Hepatocyte (in vitro differentiated cells): ENCODE results near the gene PPP1R13L. TPM values are rescaled to one million over a fixed set of nuclear protein-coding genes. Genes with fewer than 3 reads are reported as not detected.

ENCODE experiments used
- DNase-seq: peaks from one replicate; pipeline ENCODE4 v3.0.0-alpha.2; 2016; ENCODE audit warnings: low spot score
- H2AFZ ChIP-seq: fragments of 200-600 bp; sonication (generic); 2 replicates; pipeline ENCODE4 v1.6.0; 2016; ENCODE audit warnings: antibody characterized with exemption, mild to moderate bottlenecking
- H3K27ac ChIP-seq: fragments of 200-600 bp; sonication (generic); 2 replicates; pipeline ENCODE4 v1.5.1; 2016; ENCODE audit warnings: mild to moderate bottlenecking
- H3K27me3 ChIP-seq: fragments of 200-600 bp; sonication (generic); 2 replicates; pipeline ENCODE4 v1.6.1; 2016
- H3K36me3 ChIP-seq: fragments of 200-600 bp; sonication (generic); replicated peaks from 2 replicates; pipeline ENCODE4 v1.5.1; 2016; ENCODE audit warnings: low read depth; ENCODE audit not compliant: insufficient read depth
- H3K4me1 ChIP-seq: fragments of 200-600 bp; sonication (generic); 2 replicates; pipeline ENCODE4 v1.5.1; 2016; ENCODE audit warnings: mild to moderate bottlenecking, moderate library complexity; ENCODE audit not compliant: insufficient read depth
- H3K4me2 ChIP-seq: fragments of 200-600 bp; sonication (generic); 2 replicates; pipeline ENCODE4 v1.6.0; 2016
- H3K4me3 ChIP-seq: fragments of 200-600 bp; sonication (generic); 2 replicates; pipeline ENCODE4 v1.5.1; 2016; ENCODE audit warnings: mild to moderate bottlenecking
- H3K79me2 ChIP-seq: fragments of 200-600 bp; sonication (generic); 2 replicates; pipeline ENCODE4 v1.6.0; 2017; ENCODE audit warnings: mild to moderate bottlenecking
- H3K9me2 ChIP-seq: fragments of 200-600 bp; sonication (generic); replicated peaks from 2 replicates; pipeline ENCODE4 v1.6.0; 2017; ENCODE audit warnings: mild to moderate bottlenecking; ENCODE audit not compliant: insufficient read depth
- H3K9me3 ChIP-seq: fragments of 200-600 bp; sonication (generic); 2 replicates; pipeline ENCODE4 v1.5.1; 2016; ENCODE audit warnings: low read depth, mild to moderate bottlenecking
- H4K20me1 ChIP-seq: fragments of 200-600 bp; sonication (generic); 2 replicates; pipeline ENCODE4 v1.6.0; 2016; ENCODE audit warnings: mild to moderate bottlenecking; ENCODE audit not compliant: insufficient read depth, poor library complexity, severe bottlenecking
- EZH2 ChIP-seq: fragments of 200-600 bp; sonication (generic); IDR thresholded peaks from 2 replicates; pipeline ENCODE4 v1.6.1; 2016; ENCODE audit warnings: antibody characterized with exemption, mild to moderate bottlenecking, borderline replicate concordance
- EZH2phosphoT487 ChIP-seq: fragments of 200-600 bp; sonication (generic); IDR thresholded peaks from one replicate; pipeline ENCODE4 v1.6.1; 2018; ENCODE audit warnings: antibody characterized with exemption, mild to moderate bottlenecking, low read depth, moderate library complexity; ENCODE audit not compliant: unreplicated experiment, severe bottlenecking
- WGBS: methylation state at CpG from one replicate; pipeline ENCODE4 v1.1.6; 2016; ENCODE audit warnings: low lambda C conversion rate; ENCODE audit errors: missing lambda C conversion rate; 5-methylcytosine and 5-hydroxymethylcytosine counted together
- polyA plus RNA-seq: library from polyadenylated mRNA; unstranded; fragments of >200 nt; fragmentation: Nextera tagmentation; extraction: Ambion mirVana; gene quantifications from 2 replicates; pipeline ENCODE4 v1.2.1, GENCODE V29; 2016
- total RNA-seq: library from RNA; depleted of rRNA; stranded (reverse); fragments of >200 nt; gene quantifications from 2 replicates; pipeline ENCODE4 v1.2.3, GENCODE V29; 2014
- TF ChIP-seq, protein P1 (sequence below): fragments of 200-600 bp; sonication (generic); IDR thresholded peaks from 2 replicates; pipeline ENCODE4 v1.5.1; 2016; ENCODE audit warnings: antibody characterized with exemption, mild to moderate bottlenecking; ENCODE audit not compliant: poor library complexity

Gene PPP1R13L
- total and polyA plus RNA-seq, 2 experiments from 2014 or later: 8.7 to 14.8 TPM

DNA sequence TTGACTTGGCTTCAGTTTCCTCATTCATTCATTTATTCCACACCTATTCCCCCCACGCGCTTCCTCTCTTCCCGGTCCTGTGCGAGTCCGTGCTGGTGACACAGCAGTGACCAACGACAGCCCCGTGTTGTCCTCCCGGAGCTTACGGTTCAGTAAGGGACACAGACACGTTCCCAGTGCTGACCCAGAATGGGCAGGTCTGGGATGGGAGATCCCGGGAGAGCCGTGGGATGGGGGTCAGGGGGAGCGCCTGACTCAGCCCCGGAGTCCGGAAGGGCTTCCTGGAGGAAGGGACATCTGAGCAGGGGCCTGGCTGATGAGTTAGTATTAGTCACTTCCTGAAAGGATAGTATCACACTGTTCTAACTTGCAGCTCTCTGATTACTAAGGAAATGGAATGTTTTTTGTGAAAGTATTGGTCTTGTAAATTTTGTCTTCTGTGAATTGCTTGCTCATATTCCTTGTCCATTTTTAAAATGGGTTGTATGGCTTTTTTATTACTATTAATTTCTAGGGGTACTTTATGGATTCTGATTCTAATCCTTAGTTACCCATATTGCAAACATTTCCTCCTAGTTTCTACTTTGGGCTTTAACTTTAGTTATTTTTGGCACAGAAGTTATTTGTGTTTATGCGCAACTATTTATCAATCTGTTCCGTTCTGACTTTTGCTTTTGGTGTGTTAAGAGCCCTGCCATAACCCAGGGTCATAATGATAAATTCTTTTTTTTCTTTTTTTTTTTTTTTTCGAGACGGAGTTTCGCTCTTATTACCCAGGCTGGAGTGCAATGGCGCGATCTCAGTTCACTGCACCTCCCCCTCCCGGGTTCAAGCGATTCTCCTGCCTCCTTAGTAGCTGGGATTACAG lies 19.6 kb upstream of the PPP1R13L start:
- Histone ChIP-seq H3K9me3 (no peaks in the 10 kb centered on the region), H3K36me3 (no peaks in the 10 kb centered on the region), H3K79me2 (peaks cover 10% of the 10 kb centered on the region), H3K9me2 (no peaks in the 10 kb centered on the region), H3K4me2 (peak overlapping the region; percentile 76), H3K27ac (peak overlapping the region; percentile 94), H3K4me1 (peaks cover 24% of the 10 kb centered on the region), H3K4me3 (peak overlapping the region; percentile 8), H2AFZ (peak overlapping the region; percentile 49), H4K20me1 (no peaks in the 10 kb centered on the region), H3K27me3 (no peaks in the 10 kb centered on the region)
- DNase-seq: peak; percentile 87
- no peak for TF ChIP-seq EZH2phosphoT487
- TF ChIP-seq, protein P1, sequence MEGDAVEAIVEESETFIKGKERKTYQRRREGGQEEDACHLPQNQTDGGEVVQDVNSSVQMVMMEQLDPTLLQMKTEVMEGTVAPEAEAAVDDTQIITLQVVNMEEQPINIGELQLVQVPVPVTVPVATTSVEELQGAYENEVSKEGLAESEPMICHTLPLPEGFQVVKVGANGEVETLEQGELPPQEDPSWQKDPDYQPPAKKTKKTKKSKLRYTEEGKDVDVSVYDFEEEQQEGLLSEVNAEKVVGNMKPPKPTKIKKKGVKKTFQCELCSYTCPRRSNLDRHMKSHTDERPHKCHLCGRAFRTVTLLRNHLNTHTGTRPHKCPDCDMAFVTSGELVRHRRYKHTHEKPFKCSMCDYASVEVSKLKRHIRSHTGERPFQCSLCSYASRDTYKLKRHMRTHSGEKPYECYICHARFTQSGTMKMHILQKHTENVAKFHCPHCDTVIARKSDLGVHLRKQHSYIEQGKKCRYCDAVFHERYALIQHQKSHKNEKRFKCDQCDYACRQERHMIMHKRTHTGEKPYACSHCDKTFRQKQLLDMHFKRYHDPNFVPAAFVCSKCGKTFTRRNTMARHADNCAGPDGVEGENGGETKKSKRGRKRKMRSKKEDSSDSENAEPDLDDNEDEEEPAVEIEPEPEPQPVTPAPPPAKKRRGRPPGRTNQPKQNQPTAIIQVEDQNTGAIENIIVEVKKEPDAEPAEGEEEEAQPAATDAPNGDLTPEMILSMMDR: no peak
- TF ChIP-seq EZH2: no peak
- WGBS: 20% methylated on average over 24 of the region's 24 CpGs

DNA sequence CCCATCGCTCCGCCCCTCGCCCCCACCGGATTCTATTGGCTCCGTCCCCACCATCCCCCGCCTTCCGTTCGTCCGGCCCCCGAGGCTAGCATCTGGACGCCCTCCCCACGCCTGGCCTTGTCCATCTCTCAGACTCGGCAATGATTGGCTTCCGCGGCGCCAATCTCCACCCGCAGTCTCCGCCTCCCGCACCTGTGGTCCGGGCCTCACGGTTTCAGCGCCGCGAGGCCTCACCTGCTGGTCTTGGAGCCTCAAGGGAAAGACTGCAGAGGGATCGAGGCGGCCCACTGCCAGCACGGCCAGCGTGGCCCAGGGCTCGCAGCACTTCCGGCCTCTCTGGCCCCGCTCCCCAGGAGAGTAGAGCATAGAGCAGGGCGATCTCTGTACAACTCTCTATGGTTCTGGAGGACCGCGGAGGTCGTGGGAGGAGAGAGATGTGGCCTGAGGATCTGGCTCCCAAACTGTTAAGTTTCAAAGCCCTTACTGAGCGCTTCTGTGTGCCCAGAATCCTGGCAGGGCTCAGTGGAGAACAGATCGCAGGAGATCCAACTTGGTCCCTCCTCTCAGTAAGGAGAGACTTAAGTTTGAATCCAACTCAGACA lies 18.8 kb upstream of the PPP1R13L start, which contains the start of gene ERCC1:
TSS of gene ERCC1 (minus strand) at position 329 of the 602 bp plus-strand sequence. CDS start 543 bp downstream, outside the sequence.
- peak within 1 kb of the TSS; percentile 49 for H2AFZ ChIP-seq
- WGBS: 3% methylated on average over 30 of the region's 37 CpGs
- H3K36me3 ChIP-seq: no peaks in the 10 kb centered on the region
- H3K27ac ChIP-seq: peak within 1 kb of the TSS; percentile 94
- no peaks in the 10 kb centered on the region for H3K9me2 ChIP-seq
- TF ChIP-seq EZH2phosphoT487 (no peak), EZH2 (no peak)
- TF ChIP-seq, protein P1: no peak
- H3K27me3 ChIP-seq: no peaks in the 10 kb centered on the region
- peaks cover 10% of the 10 kb centered on the region for H3K79me2 ChIP-seq
- DNase-seq: peak; percentile 98
- no peaks in the 10 kb centered on the region for H3K9me3 ChIP-seq
- peaks cover 22% of the 10 kb centered on the region for H3K4me1 ChIP-seq
- peak within 1 kb of the TSS; percentile 8 for H3K4me3 ChIP-seq
- peak within 1 kb of the TSS; percentile 76 for H3K4me2 ChIP-seq
- H4K20me1 ChIP-seq: no peaks in the 10 kb centered on the region

DNA sequence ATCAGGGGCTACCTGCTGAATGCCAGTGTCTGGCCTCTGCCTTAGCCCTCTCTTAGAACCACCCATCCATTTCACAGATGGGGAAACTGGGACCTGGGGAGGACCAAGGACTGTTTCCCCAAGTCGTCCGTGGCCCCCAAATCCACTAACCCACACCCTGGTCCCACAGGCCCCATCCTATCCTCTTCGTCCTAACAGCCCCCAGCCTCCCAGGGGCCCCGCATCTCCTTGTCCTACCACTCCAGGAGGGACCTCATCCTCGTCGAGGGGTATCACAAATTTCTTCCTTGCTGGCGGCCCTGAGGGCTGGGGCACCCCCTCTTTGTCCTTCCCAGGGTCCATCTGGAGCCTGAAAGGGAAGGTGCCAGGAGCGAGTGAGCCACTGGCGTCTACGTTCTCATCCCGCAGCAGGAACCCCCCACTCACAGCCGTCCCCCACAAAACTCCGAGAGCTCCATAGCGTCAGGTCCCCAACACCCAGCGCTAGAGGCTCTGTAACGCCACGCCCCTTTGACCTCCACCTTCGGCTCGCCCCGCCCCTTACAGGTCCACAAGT lies 18.2 kb upstream of the PPP1R13L start:
- Histone ChIP-seq H3K79me2 (peaks cover 10% of the 10 kb centered on the region), H3K9me3 (no peaks in the 10 kb centered on the region), H4K20me1 (no peaks in the 10 kb centered on the region), H3K27me3 (no peaks in the 10 kb centered on the region), H3K4me1 (peaks cover 17% of the 10 kb centered on the region), H3K4me2 (peak overlapping the region; percentile 76), H2AFZ (peak overlapping the region; percentile 27), H3K36me3 (no peaks in the 10 kb centered on the region), H3K27ac (peak overlapping the region; percentile 94), H3K4me3 (peak overlapping the region; percentile 8), H3K9me2 (no peaks in the 10 kb centered on the region)
- TF ChIP-seq EZH2phosphoT487 (no peak), EZH2 (no peak)
- TF ChIP-seq, protein P1: no peak
- no peak for DNase-seq
- WGBS: 21% methylated on average over 19 of the region's 20 CpGs
